ENCODE results near the gene CAV1. TPM values are rescaled to one million over a fixed set of nuclear protein-coding genes. Genes with fewer than 3 reads are reported as not detected.

CAV1 gene
- total RNA-seq, 1 experiment from 2014 or later = 20.2 TPM

DNA sequence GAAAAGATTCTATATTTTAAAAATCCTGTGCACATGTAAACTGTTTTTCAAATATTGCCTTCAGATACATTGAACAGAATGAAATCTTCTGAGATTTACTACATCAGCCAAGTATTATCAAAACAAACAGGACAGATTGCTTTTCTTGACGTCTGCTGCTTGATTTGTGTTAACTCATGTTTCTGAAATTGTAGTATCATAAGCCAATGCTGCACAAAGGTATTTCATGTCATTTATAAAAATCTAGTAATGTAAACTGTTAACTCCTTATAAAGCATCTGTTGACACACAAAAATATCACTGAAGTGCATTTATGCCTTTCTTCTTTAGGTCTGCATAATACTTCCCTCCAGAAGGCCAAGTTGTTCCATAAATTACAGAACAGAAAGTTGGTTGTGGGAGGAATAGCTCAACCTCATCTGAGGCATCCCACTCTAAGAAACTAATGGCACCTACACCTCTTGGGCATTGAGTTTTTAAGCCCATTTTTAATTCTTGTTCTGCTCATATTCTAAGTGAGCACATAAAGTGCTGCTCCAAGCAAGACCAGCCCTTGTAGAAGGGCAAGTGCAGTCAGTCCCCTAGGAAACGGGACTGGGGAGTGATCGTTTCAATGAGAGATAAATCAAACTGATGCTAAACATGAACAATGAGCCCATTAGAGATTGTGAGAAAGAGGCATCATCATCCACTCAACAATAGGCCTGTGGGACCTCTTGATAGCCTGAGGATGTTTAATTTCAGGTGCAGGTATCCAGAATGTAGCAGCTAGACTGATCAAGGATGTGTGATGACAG is 28.5 kb downstream of the CAV1 start:
- Histone ChIP-seq H3K23ac (ENCODE audit: insufficient read length, low read depth, low read length) (no peak overlapping the region), H3K4me1 (ENCODE audit: insufficient read depth, low read length) (no peaks in the 10 kb centered on the region), H3K9me3 (ENCODE audit: control insufficient read depth, low read depth, low read length) (no peaks in the 10 kb centered on the region), H4K8ac (replicated peaks; ENCODE audit: insufficient read length, low read depth, low read length) (no peak overlapping the region), H3K79me2 (ENCODE audit: insufficient read depth, low read length) (no peaks in the 10 kb centered on the region), H2AFZ (ENCODE audit: low read length) (no peak overlapping the region), H3K27ac (ENCODE audit: insufficient read length, low read depth, low read length) (no peak overlapping the region), H3K18ac (ENCODE audit: insufficient read length, low read depth, low read length) (no peak overlapping the region), H4K5ac (ENCODE audit: insufficient read length, low read depth, low read length) (no peak overlapping the region), H3K14ac (ENCODE audit: insufficient read depth, low read length) (no peak overlapping the region), H2AK5ac (ENCODE audit: insufficient read length, low read length) (no peak overlapping the region), H3K56ac (ENCODE audit: insufficient read length, low read depth, low read length) (no peak overlapping the region), H3K23me2 (ENCODE audit: insufficient read length, low read depth, low read length, poor library complexity, severe bottlenecking) (no peaks in the 10 kb centered on the region), H2BK12ac (ENCODE audit: insufficient read length, low read depth, low read length) (no peak overlapping the region), H3T11ph (ENCODE audit: low read length) (no peak overlapping the region), H3K27me3 (ENCODE audit: insufficient read depth, low read length) (no peaks in the 10 kb centered on the region), H4K20me1 (ENCODE audit: control insufficient read depth, insufficient read depth, insufficient read length) (no peaks in the 10 kb centered on the region), H4K91ac (ENCODE audit: insufficient read length, low read depth, low read length) (no peak overlapping the region), H2BK20ac (ENCODE audit: low read depth, low read length, poor library complexity, severe bottlenecking) (no peak overlapping the region), H2BK5ac (ENCODE audit: insufficient read length, low read length) (no peak overlapping the region), H3K9ac (ENCODE audit: extremely low read depth, insufficient read length, low read length) (no peak overlapping the region), H3K79me1 (ENCODE audit: insufficient read depth, low read depth, low read length, poor library complexity, severe bottlenecking) (no peaks in the 10 kb centered on the region), H2BK15ac (ENCODE audit: low read depth, low read length) (no peak overlapping the region), H2BK120ac (ENCODE audit: low read depth, low read length, poor library complexity, severe bottlenecking) (no peak overlapping the region), H3K4me2 (ENCODE audit: insufficient read depth, insufficient read length, low read length) (no peak overlapping the region), H3K4ac (ENCODE audit: low read depth, low read length) (no peak overlapping the region)
- Mint-ChIP-seq H3K27me3 (ENCODE audit: low read depth) (no peaks in the 10 kb centered on the region), H3K9me3 (no peaks in the 10 kb centered on the region), H3K4me1 (no peaks in the 10 kb centered on the region), H3K4me3 (no peak overlapping the region), H3K27ac (no peak overlapping the region), H3K36me3 (ENCODE audit: insufficient read depth in 1 of 3, low read depth in 3 of 3) (no peaks in the 10 kb centered on the region)
- WGBS (ENCODE audit: extremely low coverage, insufficient read length, low lambda C conversion rate) = no CpG with 5 or more reads among the region's 3 CpGs
- no peak for DNase-seq
- TF ChIP-seq, protein P1, sequence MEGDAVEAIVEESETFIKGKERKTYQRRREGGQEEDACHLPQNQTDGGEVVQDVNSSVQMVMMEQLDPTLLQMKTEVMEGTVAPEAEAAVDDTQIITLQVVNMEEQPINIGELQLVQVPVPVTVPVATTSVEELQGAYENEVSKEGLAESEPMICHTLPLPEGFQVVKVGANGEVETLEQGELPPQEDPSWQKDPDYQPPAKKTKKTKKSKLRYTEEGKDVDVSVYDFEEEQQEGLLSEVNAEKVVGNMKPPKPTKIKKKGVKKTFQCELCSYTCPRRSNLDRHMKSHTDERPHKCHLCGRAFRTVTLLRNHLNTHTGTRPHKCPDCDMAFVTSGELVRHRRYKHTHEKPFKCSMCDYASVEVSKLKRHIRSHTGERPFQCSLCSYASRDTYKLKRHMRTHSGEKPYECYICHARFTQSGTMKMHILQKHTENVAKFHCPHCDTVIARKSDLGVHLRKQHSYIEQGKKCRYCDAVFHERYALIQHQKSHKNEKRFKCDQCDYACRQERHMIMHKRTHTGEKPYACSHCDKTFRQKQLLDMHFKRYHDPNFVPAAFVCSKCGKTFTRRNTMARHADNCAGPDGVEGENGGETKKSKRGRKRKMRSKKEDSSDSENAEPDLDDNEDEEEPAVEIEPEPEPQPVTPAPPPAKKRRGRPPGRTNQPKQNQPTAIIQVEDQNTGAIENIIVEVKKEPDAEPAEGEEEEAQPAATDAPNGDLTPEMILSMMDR (conservative IDR thresholded peaks at IDR 0.05) = no peak

Measured in H9 (cell line).